ENCODE data around the gene ATP8B2. TPM values are rescaled to one million over a fixed set of nuclear protein-coding genes. Genes with fewer than 3 reads are reported as not detected.

The ATP8B2 gene
- total and polyA plus RNA-seq, 10 of the 15 experiments (the other 5 are each of a cell fraction or from before 2014, with no cell fraction given): 0.44 to 61.8 (median 15.0) TPM

DNA sequence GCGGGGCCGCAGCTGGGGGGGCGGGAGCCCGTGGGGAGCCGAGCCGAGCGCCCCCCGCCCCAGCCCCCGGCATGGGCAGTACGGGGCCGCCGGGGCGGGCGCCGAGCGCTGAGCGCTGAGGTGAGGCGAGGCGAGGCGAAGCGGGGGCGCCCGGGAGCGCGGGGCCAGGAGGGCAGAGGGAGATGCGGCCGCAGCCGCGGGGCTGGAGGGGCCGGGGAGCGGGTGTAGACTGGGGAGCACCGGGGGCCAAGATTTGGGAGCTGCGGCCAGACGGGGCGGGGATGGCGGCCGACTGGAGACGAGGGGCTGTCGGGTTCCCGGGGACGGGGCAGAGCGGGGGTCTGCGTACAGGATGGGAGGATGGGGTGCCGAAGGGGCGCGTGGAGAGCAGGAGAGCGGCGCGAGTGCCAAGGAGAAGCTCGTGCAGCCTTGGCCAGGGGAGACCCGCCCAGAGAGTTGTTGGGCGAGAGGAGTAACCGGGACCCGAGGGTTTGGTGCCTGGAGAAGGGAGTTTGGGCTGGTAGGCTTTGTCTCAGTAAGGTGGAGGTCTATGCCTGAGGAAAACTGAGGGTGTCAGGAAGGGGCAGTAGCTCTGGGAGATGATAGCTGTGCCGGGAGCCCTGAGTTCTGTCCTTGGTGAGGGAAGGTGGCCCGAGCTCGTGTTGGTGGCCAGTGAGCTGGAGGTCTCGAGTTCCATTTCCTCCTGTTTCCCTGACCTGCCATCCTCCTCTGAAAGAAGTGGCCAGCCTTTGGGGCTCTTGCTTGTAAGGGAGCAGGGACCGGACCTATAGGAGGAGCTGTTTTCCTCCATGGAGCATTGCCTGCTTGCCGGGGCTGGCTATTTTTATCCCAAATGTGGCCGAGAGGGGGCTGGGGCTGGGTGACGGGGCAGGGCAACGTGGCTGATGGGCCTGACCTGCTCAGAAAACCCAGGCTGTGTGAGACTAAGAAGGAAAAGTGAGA, 539 bp downstream of the ATP8B2 start:
- H3K9me3 ChIP-seq (replicated peaks; ENCODE audit: control insufficient read depth, insufficient read depth, low read length): no peaks in the 10 kb centered on the region
- peak; percentile 18 for ATAC-seq
- FAIRE-seq: peak; percentile 7
- H3K36me3 ChIP-seq (ENCODE audit: control insufficient read depth in 2 of 2, insufficient read depth in 2 of 2, low read length in 1 of 2): peaks cover 0 to 3% of the 10 kb centered on the region in 2 experiments; a peak in 2 of 4 replicates
- no peak for DNase-seq (ENCODE audit: low read depth, low spot score)
- H3K27me3 ChIP-seq (replicated peaks in 1 of 2; ENCODE audit: control insufficient read depth in 2 of 2, insufficient read depth in 2 of 2, low read length in 1 of 2): no peaks in the 10 kb centered on the region
- H3K79me2 ChIP-seq (ENCODE audit: control insufficient read depth, insufficient read depth, low read length): peaks cover 4% of the 10 kb centered on the region
- peak overlapping the region; percentile 91 for H3K4me3 ChIP-seq
- peak overlapping the region; percentile 42 for H3K27ac ChIP-seq (ENCODE audit: control insufficient read depth, insufficient read depth)
- no peaks in the 10 kb centered on the region for H4K20me1 ChIP-seq (ENCODE audit: control insufficient read depth, insufficient read depth)
- in situ Hi-C loops (cut with MboI) (no loop called here), intact Hi-C loops (cut with micrococcal nuclease; ENCODE audit: unreplicated experiment) (loop anchor here (5.0 kb wide), 1 partner anchor 116 kb away; no protein-coding TSS in a partner anchor)
- SMC1A ChIA-PET (ENCODE audit: uncharacterized antibody, unreplicated experiment): interaction anchor here (0.8 to 4.2 kb wide), 4 partner anchors 9 to 145 kb away, joined by 3 to 39 read pairs (median 4); no protein-coding TSS in a partner anchor
- H3K4me1 ChIP-seq (ENCODE audit: control insufficient read depth, insufficient read depth, low read length): peaks cover 23% of the 10 kb centered on the region
- BruUV-seq (replicated peaks): TSS peak; percentile 72
- POLR2A ChIA-PET: interaction anchor here (0.6 to 1.4 kb wide), 3 partner anchors 35 to 107 kb away, joined by 3 to 7 read pairs (median 6); no protein-coding TSS in a partner anchor
- RAD21 ChIA-PET (ENCODE audit: unreplicated experiment): interaction anchor here (1.3 to 3.8 kb wide), 6 partner anchors 9 to 156 kb away, joined by 3 to 43 read pairs (median 6); no protein-coding TSS in a partner anchor
- H2AFZ ChIP-seq (ENCODE audit: control insufficient read depth, low read depth, low read length): peak overlapping the region; percentile 45
- peak overlapping the region; percentile 98 for H3K4me2 ChIP-seq (ENCODE audit: control insufficient read depth, insufficient read depth)
- H3K9ac ChIP-seq (ENCODE audit: control insufficient read depth, insufficient read depth, low read length): peak overlapping the region; percentile 68
- CTCF ChIA-PET: interaction anchor here (0.9 to 6.7 kb wide), 10 partner anchors 9 to 221 kb away, joined by 3 to 104 read pairs (median 5); no protein-coding TSS in a partner anchor
- WGBS (ENCODE audit: insufficient coverage, insufficient replicate concordance, low lambda C conversion rate, missing lambda C conversion rate): 1% methylated on average over 29 of the region's 63 CpGs
- TF ChIP-seq RELA (IDR thresholded peaks at IDR 0.05; ENCODE audit: borderline replicate concordance, partially characterized antibody) (no peak), HCFC1 (IDR thresholded peaks at IDR 0.05; ENCODE audit: low read length) (no peak), SRF (IDR thresholded peaks at IDR 0.05; ENCODE audit: low read depth in 2 of 2, low read length in 2 of 2) (no peak), POLR2A (IDR thresholded peaks at IDR 0.05; ENCODE audit: low read depth, low read length) (peak; percentile 19; the same call in 1 of the 2 replicates), BRCA1 (IDR thresholded peaks at IDR 0.05; ENCODE audit: low read depth, low read length) (no peak), STAT3 (IDR thresholded peaks at IDR 0.05; ENCODE audit: low read depth, low read length) (no peak), POLR2AphosphoS2 (IDR thresholded peaks at IDR 0.05; ENCODE audit: low read depth, low read length) (no peak), EGR1 (IDR thresholded peaks at IDR 0.05; ENCODE audit: borderline replicate concordance in 1 of 2, low read depth in 2 of 2, low read length in 2 of 2) (peak in 1 of 2 experiments; percentile 27; a peak in 1 of 3 replicates), ZNF687 (IDR thresholded peaks at IDR 0.05) (no peak), BHLHE40 (IDR thresholded peaks at IDR 0.05; ENCODE audit: borderline replicate concordance in 1 of 2, low read depth in 2 of 2, low read length in 1 of 2) (peak in 1 of 2 experiments; percentile 50; a peak in 2 of 4 replicates), SP1 (IDR thresholded peaks at IDR 0.05; ENCODE audit: low read depth, low read length) (no peak), PAX5 (IDR thresholded peaks at IDR 0.05; ENCODE audit: borderline replicate concordance, low read depth, low read length) (no peak), ZBED1 (IDR thresholded peaks at IDR 0.05; ENCODE audit: borderline replicate concordance) (no peak)
- TF ChIP-seq, protein P1, sequence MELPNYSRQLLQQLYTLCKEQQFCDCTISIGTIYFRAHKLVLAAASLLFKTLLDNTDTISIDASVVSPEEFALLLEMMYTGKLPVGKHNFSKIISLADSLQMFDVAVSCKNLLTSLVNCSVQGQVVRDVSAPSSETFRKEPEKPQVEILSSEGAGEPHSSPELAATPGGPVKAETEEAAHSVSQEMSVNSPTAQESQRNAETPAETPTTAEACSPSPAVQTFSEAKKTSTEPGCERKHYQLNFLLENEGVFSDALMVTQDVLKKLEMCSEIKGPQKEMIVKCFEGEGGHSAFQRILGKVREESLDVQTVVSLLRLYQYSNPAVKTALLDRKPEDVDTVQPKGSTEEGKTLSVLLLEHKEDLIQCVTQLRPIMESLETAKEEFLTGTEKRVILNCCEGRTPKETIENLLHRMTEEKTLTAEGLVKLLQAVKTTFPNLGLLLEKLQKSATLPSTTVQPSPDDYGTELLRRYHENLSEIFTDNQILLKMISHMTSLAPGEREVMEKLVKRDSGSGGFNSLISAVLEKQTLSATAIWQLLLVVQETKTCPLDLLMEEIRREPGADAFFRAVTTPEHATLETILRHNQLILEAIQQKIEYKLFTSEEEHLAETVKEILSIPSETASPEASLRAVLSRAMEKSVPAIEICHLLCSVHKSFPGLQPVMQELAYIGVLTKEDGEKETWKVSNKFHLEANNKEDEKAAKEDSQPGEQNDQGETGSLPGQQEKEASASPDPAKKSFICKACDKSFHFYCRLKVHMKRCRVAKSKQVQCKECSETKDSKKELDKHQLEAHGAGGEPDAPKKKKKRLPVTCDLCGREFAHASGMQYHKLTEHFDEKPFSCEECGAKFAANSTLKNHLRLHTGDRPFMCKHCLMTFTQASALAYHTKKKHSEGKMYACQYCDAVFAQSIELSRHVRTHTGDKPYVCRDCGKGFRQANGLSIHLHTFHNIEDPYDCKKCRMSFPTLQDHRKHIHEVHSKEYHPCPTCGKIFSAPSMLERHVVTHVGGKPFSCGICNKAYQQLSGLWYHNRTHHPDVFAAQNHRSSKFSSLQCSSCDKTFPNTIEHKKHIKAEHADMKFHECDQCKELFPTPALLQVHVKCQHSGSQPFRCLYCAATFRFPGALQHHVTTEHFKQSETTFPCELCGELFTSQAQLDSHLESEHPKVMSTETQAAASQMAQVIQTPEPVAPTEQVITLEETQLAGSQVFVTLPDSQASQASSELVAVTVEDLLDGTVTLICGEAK (IDR thresholded peaks at IDR 0.05; ENCODE audit: borderline replicate concordance): no peak
